Measurements from ENCODE around the gene DOCK10. TPM values are rescaled to one million over a fixed set of nuclear protein-coding genes. Genes with fewer than 3 reads are reported as not detected.

Gene DOCK10
- total RNA-seq, 1 experiment from 2014 or later = 5.8 TPM

DNA sequence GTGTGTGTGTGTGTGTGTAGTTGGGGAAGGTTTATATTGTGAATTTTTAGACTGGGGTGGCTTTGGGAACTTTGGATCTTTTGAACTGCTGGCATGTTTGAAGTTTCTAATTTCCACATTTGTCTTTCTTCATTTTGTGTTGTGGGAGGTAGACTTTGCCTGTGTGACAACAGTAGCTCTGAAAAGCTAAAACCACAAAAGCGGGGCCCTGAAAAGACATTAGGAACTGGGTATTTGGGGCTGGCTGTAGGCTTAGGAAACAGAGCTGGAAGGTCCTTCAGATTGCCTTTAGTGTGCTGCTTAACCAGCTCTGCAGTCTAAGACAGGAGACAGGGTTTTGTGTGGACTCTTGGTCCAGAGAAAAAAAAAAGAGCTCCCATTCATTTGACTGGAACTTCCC, 27.2 kb upstream of the DOCK10 start:
- CTCF ChIA-PET = no interaction called here
- no TSS peak for BruUV-seq (replicated peaks)

DNA sequence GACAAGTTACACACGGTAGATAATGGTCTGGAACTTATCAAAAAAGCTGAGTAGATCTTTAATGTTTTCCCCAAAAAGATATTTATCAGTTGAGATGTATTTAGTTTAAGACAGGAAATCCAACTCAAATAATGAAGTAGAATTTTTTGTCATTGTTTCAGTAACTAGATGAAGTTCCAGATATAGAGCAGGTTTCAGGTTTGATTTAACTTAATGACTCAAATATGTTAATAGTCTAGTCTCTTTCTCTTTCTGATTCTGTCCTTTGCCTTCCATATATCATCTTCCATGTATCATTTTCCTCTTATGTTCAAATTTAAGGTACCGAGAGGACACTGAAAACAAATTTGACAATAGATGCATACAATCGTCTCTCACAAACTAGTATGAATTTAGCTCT, 23.6 kb upstream of the DOCK10 start:
- no TSS peak for BruUV-seq (replicated peaks)
- no peaks in the 10 kb centered on the region for H3K4me1 ChIP-seq (ENCODE audit: control insufficient read depth, insufficient read depth, low read length)
- in situ Hi-C loops (cut with HindIII; ENCODE audit: low pct_unique_long_range_greater_than_20kb, low sequenced_read_pairs) (no loop called here), intact Hi-C loops (cut with micrococcal nuclease; ENCODE audit: unreplicated experiment) (no loop called here)
- H3K4me3 ChIP-seq (ENCODE audit: low read depth in 2 of 2, low read length in 2 of 2) = no peak overlapping the region
- no peak for ATAC-seq
- H3K27ac ChIP-seq (ENCODE audit: low read length) = no peak overlapping the region
- CTCF ChIA-PET = no interaction called here
- TF ChIP-seq SIN3A (IDR thresholded peaks at IDR 0.05; ENCODE audit: borderline replicate concordance, insufficient read depth, low read depth, low read length) = no peak
- TF ChIP-seq, protein P1, sequence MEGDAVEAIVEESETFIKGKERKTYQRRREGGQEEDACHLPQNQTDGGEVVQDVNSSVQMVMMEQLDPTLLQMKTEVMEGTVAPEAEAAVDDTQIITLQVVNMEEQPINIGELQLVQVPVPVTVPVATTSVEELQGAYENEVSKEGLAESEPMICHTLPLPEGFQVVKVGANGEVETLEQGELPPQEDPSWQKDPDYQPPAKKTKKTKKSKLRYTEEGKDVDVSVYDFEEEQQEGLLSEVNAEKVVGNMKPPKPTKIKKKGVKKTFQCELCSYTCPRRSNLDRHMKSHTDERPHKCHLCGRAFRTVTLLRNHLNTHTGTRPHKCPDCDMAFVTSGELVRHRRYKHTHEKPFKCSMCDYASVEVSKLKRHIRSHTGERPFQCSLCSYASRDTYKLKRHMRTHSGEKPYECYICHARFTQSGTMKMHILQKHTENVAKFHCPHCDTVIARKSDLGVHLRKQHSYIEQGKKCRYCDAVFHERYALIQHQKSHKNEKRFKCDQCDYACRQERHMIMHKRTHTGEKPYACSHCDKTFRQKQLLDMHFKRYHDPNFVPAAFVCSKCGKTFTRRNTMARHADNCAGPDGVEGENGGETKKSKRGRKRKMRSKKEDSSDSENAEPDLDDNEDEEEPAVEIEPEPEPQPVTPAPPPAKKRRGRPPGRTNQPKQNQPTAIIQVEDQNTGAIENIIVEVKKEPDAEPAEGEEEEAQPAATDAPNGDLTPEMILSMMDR (IDR thresholded peaks at IDR 0.05) = no peak
- TF ChIP-seq TCF7L2 (IDR thresholded peaks at IDR 0.05; ENCODE audit: low read depth, low read length) = no peak
- TF ChIP-seq, protein P2, sequence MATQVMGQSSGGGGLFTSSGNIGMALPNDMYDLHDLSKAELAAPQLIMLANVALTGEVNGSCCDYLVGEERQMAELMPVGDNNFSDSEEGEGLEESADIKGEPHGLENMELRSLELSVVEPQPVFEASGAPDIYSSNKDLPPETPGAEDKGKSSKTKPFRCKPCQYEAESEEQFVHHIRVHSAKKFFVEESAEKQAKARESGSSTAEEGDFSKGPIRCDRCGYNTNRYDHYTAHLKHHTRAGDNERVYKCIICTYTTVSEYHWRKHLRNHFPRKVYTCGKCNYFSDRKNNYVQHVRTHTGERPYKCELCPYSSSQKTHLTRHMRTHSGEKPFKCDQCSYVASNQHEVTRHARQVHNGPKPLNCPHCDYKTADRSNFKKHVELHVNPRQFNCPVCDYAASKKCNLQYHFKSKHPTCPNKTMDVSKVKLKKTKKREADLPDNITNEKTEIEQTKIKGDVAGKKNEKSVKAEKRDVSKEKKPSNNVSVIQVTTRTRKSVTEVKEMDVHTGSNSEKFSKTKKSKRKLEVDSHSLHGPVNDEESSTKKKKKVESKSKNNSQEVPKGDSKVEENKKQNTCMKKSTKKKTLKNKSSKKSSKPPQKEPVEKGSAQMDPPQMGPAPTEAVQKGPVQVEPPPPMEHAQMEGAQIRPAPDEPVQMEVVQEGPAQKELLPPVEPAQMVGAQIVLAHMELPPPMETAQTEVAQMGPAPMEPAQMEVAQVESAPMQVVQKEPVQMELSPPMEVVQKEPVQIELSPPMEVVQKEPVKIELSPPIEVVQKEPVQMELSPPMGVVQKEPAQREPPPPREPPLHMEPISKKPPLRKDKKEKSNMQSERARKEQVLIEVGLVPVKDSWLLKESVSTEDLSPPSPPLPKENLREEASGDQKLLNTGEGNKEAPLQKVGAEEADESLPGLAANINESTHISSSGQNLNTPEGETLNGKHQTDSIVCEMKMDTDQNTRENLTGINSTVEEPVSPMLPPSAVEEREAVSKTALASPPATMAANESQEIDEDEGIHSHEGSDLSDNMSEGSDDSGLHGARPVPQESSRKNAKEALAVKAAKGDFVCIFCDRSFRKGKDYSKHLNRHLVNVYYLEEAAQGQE (IDR thresholded peaks at IDR 0.05; ENCODE audit: insufficient read depth in 1 of 2, low read depth in 2 of 2, low read length in 1 of 2) = no peak
- no peak for TF ChIP-seq POLR2AphosphoS5 (IDR thresholded peaks at IDR 0.05; ENCODE audit: low read depth, low read length)
- no peaks in the 10 kb centered on the region for H3K27me3 ChIP-seq (ENCODE audit: control insufficient read depth, insufficient read depth, low read length)
- DNase-seq (ENCODE audit: low read depth, low spot score) = no peak
- POLR2A ChIA-PET = no interaction called here
- no peaks in the 10 kb centered on the region for H3K36me3 ChIP-seq (ENCODE audit: control insufficient read depth, insufficient read depth, low read length)
- H3K9me3 ChIP-seq (ENCODE audit: control insufficient read depth, insufficient read depth, low read depth, low read length) = no peaks in the 10 kb centered on the region

More for the DNA sequence above, 27.2 kb upstream of the DOCK10 start:
- no peak for DNase-seq (ENCODE audit: low read depth, low spot score)
- TF ChIP-seq, protein P2 (IDR thresholded peaks at IDR 0.05; ENCODE audit: insufficient read depth in 1 of 2, low read depth in 2 of 2, low read length in 1 of 2) = no peak
- TF ChIP-seq POLR2AphosphoS5 (IDR thresholded peaks at IDR 0.05; ENCODE audit: low read depth, low read length) = no peak
- TF ChIP-seq, protein P1 (IDR thresholded peaks at IDR 0.05) = no peak
- no peak for TF ChIP-seq SIN3A (IDR thresholded peaks at IDR 0.05; ENCODE audit: borderline replicate concordance, insufficient read depth, low read depth, low read length)
- no peak for TF ChIP-seq TCF7L2 (IDR thresholded peaks at IDR 0.05; ENCODE audit: low read depth, low read length)
- in situ Hi-C loops (cut with HindIII; ENCODE audit: low pct_unique_long_range_greater_than_20kb, low sequenced_read_pairs) (no loop called here), intact Hi-C loops (cut with micrococcal nuclease; ENCODE audit: unreplicated experiment) (no loop called here)
- Histone ChIP-seq H3K4me1 (ENCODE audit: control insufficient read depth, insufficient read depth, low read length) (no peaks in the 10 kb centered on the region), H3K36me3 (ENCODE audit: control insufficient read depth, insufficient read depth, low read length) (no peaks in the 10 kb centered on the region), H3K27ac (ENCODE audit: low read length) (no peak overlapping the region), H3K27me3 (ENCODE audit: control insufficient read depth, insufficient read depth, low read length) (no peaks in the 10 kb centered on the region), H3K4me3 (ENCODE audit: low read depth in 2 of 2, low read length in 2 of 2) (no peak overlapping the region), H3K9me3 (ENCODE audit: control insufficient read depth, insufficient read depth, low read depth, low read length) (no peaks in the 10 kb centered on the region)
- POLR2A ChIA-PET = interaction anchor here (0.5 to 0.7 kb wide), 2 partner anchors 16 to 101 kb away, joined by 3 to 5 read pairs; no protein-coding TSS in a partner anchor
- ATAC-seq = no peak

Measured in Panc1 (cell line).